Mesenteric fat pad (tissue), 1 donor: Measurements from ENCODE around the gene MBNL1. TPM values are rescaled to one million over a fixed set of nuclear protein-coding genes. Genes with fewer than 3 reads are reported as not detected.
"Not testable (repeated sequence)": the region's sequence is repeated elsewhere in the genome, so short reads cannot be mapped to it uniquely, and the experiment has no call there.

ENCODE experiments used
- DNase-seq: peaks from one replicate; pipeline ENCODE4 v3.0.0-alpha.2; 2020; ENCODE audit warnings: low spot score
- total RNA-seq: library from RNA; stranded (reverse); fragmentation: NEBNext Ultra II Directional; extraction: Animal tissue kit (Norgen Biotek cat#: 25700); gene quantifications from one replicate; pipeline ENCODE4 v1.2.1, GENCODE V29; 2021
- donor health status: DM: yes; HTN: yes; CAD: no.

The MBNL1 gene
- total RNA-seq, 1 donor from 2014 or later = 284 TPM

DNA sequence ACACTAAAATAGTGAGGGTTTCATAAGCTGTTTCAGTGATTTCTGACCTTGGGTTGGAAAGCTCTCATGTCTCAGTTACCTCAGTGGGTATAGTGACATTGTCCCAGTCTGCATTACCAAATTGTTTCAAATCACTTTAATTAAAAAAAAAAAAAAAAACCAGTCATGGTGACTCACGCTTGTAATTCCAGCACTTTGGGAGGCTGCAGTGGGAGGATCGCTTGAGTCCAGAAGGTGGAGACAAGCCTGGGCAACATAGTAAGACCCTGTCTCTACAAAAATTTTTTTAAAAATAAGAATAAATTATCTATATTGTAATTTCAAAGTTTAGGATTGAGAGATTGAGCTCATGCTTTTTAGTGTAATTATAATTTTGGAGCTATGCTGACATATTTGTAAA is 78.0 kb downstream of the MBNL1 start:
- DNase-seq = no peak

DNA sequence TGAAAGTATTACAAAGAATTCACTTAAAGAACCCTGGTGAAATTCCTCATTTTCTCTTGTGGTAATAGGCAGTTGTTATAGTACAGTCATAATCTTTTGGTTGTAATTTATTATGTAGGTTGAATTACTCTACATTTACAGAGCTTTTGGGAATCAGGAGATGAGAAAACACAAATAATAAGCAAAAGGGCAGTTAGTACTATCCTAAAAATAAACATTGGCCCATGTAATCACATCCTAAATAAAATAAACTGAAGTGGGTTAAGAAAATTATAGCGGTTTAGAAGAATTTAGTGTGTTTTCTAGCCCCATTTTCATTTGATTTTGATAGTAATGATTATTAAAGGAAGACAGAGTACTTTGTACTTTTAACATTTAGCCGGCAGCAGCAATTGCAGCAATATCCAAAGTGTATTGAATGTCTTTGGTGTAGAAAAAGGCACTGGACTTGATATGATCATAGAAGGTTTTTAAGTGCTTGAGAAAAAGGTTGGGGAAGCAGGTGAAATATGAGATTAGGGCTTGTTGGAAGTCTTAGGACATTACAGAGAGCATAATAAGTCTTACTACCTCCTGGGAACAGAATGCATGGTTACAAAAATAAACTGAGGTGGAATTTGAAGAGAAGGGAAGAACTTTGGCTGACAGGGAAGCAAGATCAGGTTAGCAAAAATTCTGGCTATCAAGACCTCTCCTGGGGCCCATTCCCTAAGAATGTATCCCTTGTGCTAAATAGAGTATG is 79.9 kb downstream of the MBNL1 start:
- no peak for DNase-seq

DNA sequence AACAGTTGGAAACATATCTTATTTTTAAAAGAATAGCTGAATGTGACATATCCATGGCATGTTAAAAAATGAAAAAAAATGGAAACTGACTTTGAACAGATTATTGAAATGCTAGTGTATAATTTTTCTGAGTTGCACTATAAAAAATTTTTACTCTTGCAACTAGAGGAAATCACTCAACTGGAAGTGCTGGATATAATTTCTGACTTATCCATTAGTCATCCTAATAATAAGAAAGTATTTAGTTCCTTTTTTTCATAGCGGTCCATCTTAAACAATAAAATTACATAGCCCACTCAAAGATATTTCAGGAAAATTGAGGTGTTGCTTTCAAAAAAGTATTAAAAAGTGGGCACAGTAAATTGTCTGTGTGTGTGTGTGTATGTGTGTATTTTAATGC is 80.7 kb downstream of the MBNL1 start:
- no peak for DNase-seq

DNA sequence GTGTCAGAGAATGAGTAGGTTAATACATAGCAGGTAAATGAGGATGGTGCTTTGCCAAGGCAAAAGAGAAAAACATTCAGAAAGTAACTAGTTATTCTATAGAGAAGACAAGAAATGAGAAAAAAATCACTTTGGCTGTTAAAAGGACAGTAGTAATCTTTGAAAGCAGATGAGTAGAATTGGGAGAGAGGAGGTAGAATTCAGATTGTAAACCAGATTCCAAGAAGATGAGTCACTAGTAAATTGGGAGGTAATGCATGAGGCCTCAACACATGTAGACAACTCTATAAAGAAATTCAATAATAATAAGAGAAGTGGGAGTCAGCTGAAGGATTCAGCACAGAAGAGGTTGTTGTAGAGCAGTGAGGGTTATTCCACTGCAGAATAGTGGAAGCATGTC is 81.4 kb downstream of the MBNL1 start:
- DNase-seq = no peak

DNA sequence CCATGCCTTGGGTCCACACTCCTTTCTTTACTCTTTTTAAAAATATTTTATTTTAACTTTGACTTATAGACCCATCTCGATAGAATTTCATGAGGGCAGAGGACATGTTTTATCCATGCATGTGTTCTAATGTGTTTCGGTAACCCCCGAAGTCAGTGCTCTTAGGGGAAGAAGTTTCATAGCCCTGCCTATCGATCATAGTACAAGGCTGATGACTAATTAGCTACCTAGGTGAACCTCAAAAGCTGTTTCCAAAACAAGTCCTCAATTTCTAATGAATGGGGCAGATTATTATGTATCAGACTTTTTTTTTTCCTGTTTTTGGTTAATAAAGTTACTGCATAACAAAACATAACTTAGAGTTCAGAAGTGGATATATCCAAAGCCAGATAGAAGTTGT is 82.0 kb downstream of the MBNL1 start:
- DNase-seq = no peak

DNA sequence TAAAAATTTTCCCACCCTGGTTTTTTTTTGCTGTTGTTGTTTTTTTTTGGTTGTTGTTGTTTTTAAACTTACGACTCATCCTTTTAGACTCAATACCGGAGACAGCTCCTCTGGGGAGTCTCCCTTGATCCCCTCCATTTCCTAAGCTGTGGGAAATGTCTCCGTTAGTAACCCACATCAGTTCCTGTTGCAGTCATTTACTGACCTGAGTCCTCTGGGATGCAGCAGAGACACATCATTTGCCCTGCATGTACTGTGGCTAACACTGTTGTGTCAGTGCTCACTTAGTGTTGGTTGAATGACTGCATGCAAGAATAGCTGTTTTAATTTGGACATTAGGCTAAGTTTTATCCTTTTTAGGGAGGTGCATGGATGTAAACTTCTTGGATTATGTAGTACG is 83.8 kb downstream of the MBNL1 start:
- no peak for DNase-seq

DNA sequence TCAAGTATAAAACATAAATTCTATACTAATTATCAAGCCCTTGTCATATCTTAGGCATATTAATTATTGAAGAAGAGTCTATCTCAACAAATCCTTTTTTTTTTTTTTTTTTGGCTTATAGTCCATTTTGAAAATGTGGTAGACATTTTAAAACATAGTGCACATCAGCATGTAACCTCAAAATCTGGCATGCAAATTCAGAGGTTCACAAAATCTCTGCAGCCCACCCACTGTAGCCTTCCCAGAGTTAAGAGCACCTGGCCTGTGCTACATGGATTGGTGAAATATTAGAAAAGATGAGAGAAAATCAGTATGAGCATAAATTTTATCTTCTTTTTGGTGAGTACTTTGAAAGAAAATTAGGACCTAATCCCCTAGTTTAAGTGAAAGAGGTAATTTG is 84.8 kb downstream of the MBNL1 start:
- DNase-seq = no peak

DNA sequence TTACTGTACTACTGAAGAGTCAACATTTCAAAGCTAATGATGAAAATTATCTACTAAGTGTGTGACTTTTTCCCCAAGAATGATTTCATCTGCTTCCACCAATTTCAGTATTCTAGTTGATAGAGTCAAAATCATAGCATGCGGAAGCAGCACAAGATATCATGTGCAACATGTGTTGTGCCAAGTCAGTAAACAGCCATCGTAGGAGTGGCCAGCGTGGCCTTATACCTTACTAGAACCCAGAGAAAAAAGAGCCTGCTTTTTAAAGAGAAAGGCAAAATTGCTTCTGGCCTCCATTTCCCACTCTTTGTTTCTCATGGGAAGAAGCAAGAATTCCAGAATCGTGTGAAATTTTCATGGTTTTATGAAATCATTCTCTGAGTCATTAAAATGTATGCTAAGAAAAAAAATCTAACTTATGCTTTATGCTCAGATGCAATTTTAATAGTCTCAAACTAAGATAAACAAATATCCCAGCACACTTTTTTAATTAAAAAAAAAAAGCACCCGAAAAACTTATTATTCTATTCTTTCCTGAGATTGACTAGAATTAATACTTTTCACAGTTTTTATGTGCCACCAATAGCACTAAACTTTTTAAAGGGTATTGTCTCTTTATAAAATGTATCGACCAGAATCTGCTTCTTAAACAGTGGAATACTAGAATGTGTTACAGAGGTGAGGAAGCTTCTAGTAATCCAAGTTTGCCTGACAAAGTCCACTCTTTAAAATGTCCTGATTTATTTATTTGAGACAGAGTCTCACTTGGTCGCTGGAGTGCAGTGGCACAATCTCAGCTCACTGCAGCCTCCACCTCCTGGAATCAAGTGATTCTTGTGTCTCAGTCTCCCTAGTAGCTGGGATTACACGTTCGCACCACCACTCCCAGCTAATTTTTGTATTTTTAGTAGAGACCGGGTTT is 87.3 kb downstream of the MBNL1 start:
- no peak for DNase-seq

DNA sequence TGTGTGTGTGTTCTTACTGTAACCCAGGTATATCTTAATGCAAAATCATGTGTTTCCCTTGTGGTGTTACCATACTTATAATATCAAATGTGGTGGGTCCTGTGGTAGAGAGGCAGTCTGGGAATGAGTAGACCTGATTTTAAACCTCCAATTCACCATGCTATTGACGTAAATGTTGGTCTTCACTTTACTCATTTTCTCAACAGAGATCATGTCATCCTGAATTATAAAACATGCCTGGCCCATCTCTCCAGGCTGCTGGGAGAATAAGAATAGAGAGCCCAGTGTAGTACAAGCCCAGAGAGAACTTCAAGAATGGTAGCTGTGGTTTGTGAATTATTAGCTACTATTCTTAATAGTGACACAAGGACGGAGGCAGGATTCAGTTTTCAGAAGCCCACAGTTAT is 88.1 kb downstream of the MBNL1 start:
- no peak for DNase-seq

DNA sequence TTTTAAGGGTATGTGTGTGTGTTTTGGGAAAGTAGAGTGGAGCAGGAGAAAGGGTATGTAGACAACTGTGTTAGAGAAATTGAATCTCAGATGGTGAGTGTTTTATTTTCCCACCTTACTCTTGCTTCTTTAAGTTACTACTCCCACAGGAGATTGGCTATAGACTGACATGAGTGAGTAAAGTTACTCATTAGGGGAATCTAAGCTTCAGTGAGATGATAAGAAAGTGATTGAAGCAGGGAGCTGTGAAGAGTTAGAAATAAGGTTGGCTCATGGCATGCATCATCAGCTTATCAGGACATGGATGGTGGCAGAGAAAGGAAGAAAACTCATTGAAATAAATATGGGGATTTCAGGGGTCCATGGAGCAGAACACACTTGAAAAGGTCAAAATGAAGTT is 88.9 kb downstream of the MBNL1 start:
- no peak for DNase-seq

DNA sequence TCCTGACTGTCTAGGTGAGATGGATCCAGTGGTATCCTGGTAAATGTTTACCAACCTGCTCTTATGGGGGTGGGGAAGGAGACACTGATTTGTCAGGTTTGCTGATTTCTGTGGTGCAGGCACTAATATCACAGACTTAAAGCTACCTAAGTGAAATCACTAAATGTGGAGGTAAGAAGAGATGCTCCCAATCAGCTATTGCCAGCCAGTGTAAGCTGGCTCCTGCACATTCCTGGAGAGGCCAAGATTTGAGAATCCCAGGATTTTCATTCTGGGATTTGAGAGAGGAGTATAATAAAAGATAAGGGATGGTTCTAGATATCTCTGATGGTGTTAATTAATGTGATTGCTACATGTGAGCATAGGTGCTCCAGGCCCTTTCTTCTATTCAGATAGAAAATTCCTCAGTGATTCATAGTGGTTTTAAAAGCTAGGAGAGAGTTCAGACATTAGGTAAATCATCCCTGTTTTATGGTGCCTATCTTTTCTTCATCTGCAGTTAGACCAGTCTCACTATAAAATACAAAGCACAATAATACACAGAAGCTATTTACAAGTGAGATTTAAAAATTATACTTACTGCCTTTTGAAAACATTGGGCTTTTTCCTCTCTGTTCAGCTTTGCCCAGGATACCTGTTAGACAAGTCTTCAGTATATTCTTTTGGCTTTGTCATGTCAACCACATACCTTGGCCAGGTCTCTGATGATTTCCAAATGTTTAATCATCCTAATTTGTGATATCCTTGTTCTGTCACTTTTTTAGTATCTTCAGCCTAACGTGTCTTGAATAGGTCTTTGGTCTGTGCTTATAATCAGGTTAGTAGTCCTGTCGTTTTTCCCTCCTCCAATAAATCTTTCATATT is 90.9 kb downstream of the MBNL1 start:
- no peak for DNase-seq

DNA sequence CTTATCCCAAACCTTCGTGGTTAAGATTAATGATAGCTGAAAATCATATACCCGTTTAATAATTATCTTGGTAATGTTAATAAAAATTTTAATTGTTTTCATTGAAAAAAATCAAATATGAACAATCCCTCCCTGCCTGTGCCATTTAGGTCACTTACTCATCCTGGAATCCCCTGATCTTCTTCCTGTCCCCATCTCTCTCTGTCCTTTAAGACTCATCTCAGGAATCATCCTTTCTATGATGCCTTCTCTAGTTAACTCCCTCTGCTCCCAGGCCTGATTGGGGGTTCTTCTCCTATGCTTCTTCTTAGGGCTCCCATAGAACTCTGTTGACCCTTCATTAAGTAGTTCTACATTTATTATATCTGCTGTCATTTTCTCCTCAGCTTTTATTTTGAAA is 91.6 kb downstream of the MBNL1 start:
- no peak for DNase-seq

DNA sequence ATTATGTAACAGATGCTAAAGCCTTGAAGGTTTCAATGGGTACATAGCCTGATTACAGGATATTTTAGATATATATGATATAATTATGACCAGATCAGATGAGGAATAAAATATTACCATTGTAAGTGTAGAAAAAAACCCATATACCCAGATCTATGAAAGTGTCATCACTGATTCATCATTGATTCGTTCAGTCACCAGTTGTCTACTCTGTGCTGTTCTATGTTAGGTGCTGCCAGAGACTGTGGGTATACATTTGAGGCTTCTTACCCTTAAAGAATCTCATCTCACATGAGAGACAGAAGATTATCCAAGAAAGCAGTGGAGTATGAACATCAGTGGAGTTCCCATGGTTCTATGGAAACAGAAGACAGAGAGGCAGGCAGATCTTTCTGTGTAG is 92.2 kb downstream of the MBNL1 start:
- DNase-seq = no peak

DNA sequence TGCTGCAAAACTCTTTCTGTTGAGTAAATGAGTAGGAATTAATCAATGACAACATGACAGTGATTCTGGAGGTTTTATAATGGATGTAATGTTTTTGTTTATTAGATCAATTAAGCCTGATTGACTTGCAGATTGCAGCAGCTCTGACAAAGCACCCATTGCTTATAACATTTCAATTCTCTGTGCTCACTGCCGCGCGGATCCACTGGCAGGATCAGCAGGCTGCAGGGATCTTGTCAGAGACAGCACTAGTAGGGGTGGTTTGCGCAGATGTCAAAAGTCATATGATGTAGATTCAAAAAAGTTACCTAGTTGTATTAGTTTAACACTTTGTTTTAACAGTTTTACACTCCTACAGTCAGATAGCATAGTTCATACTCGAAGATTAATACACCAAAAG is 93.4 kb downstream of the MBNL1 start:
- no peak for DNase-seq

DNA sequence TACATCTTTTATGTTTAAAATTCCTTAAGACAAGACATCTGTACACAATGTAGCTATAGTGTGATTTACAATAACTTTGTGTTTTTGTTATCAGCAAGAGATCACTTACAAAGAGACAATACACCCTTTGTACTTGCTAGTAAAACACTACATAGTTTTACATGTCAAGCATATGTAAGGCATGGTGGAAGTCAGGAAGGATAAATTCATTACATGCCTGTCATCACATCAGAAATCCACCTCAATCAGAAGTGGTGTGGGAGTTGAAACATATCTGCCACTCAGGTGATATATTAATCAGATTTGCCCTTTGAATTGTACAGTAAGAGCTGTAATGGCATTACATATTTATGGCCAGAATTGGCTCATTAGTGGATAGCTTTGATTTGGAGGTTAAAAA is 95.5 kb downstream of the MBNL1 start:
- no peak for DNase-seq

DNA sequence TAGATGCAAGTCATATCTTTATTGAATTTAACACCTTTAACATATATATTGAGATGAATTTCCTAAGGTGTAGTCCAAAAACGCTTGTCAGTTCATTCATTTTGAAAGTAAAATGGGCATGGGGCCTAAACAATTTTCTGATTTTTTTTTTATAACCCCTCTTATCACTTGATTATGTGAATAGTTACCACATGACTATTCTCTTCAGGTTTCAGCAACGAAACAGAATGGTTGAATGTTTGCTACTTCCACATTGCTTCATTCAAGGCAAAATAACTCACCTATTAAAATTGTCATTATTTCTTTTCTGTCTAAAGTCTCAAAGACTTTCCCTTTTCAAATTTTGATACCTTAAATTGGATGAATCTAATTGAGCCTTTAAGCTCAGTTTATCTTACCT is 96.4 kb downstream of the MBNL1 start:
- no peak for DNase-seq

DNA sequence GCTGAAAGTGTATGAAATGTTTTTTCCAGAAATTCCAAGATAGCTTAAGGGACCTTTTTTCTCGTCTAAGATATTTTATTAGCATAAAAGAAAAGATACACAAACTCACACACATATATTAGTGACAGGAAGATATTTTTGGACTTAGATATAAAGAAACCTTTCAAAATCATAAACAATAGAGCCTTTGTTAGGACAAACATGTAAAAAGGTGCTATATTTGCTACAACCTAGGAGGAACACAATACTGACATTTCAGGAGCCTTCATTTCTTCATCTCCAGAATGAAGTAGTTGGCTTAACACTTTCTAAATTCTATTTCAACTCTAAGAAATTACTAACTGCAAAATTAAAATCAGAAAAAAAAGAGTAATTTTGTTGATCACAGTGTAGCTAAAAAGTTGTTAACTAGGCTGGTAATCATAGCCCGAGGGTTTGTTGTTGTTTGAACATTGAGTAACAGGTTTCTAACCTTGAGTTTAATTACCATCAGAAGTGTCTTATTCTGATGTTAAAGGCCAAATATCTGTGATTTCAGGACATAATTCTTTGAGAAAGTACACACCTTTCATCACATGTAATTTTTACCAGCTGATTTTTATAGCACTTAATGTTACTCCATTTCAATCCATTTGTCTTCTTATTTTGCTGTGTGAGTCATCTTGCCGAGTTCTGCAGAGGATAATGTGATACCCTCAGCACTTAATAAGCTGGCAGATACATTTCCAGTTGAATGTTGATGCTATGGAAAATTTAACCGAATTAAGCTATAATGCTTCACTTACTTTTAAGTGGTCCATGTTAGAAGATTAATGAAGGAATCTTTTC is 97.3 kb downstream of the MBNL1 start:
- DNase-seq = no peak

DNA sequence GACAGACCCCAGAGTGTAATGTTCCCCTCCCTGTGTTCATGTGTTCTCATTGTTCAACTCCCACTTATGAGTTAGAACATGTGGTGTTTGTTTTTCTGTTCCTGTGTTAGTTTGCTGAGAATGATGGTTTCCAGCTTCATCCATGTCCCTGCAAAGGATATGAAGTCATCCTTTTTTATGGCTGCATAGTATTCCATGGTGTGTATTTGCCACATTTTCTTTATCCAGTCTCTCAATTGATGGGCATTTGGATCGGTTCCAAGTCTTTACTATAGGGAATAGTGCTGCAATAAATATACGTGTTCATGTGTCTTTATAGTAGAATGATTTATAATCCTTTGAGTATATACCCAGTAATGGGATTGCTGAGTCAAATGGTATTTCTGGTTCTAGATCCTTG is 98.5 kb downstream of the MBNL1 start:
- not testable (repeated sequence) for DNase-seq

DNA sequence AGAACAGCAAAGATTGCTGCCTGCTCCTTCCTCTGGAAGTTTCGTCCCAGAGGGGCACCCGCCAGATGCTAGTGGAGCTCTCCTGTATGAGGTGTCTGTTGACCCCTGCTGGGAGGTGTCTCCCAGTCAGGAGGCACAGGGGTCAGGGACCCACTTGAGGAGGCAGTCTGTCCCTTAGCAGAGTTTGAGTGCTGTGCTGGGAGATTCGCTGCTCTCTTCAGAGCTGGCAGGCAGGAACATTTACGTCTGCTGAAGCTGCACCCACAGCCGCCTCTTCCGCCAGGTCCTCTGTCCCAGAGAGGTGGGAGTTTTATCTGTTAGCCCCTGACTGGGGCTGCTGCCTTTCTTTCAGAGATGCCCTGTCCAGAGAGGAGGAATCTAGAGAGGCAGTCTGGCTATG is 103.9 kb downstream of the MBNL1 start:
- not testable (repeated sequence) for DNase-seq

DNA sequence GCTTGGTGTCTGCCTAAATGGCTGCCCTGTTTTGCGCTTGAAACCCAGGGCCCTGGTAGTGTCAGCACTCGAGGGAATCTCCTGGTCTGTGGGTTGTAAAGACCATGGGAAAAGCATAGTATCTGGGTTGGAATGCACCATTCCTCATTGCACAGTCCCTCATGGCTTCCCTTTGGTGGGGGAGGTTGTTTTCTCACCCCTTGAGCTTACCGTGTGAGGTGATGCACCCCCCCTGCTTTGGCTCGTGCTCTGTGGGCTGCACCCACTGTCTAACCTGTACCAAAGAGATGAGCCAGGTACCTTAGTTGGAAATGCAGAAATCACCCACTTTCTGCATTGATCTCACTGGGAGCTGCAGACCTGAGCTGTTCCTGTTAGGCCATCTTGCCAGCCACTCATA is 104.7 kb downstream of the MBNL1 start:
- DNase-seq = no peak
